Ishikawa (cell line): ENCODE results near the gene MARS1.

ENCODE experiments used
- CEBPB ChIP-seq: IDR thresholded peaks from 2 replicates; pipeline ENCODE4 v1.6.1; 2012
- EGR1 ChIP-seq: IDR thresholded peaks from 2 replicates; pipeline ENCODE4 v1.6.1; 2012
- EP300 ChIP-seq: IDR thresholded peaks from 2 replicates; pipeline ENCODE4 v1.6.1; 2012; ENCODE audit warnings: borderline replicate concordance
- FOXM1 ChIP-seq: IDR thresholded peaks from 2 replicates; pipeline ENCODE4 v1.6.1; 2012; ENCODE audit warnings: low read depth, borderline replicate concordance
- MAX ChIP-seq: IDR thresholded peaks from 2 replicates; pipeline ENCODE4 v1.6.1; 2012
- REST ChIP-seq: IDR thresholded peaks from 2 replicates; pipeline ENCODE4 v1.6.1; 2012; ENCODE audit warnings: low read depth, mild to moderate bottlenecking
- TCF12 ChIP-seq: IDR thresholded peaks from 2 replicates; pipeline ENCODE4 v1.6.1; 2012; ENCODE audit warnings: low read depth
- TEAD4 ChIP-seq: IDR thresholded peaks from 2 replicates; pipeline ENCODE4 v1.6.1; 2012
- YY1 ChIP-seq: IDR thresholded peaks from 2 replicates; pipeline ENCODE4 v1.6.1; 2012; ENCODE audit warnings: low read depth

DNA sequence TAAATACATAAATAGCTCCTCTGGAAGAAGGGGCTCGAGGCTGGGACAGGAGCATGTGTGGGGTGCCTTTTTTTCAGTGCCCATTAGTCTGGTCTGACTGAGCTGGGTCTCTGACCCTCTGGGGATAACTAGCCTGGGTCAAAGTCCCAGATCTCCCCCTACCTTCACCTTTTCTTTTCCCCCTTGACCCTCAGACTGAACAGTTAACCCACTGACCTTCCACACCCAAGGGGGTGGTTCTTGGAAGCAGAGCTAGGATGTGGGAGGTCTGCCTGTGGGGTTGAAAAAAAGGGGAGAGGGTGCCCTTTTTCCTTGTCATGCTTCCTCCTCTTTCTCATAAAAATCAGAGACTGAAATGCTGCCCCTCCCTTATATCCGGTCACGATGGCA is 29.2 kb upstream of the MARS1 start:
- no peak for TF ChIP-seq EGR1
- TF ChIP-seq MAX, result no peak
- TF ChIP-seq TEAD4, result no peak
- TF ChIP-seq CEBPB, result no peak
- no peak for TF ChIP-seq FOXM1
- no peak for TF ChIP-seq TCF12
- no peak for TF ChIP-seq EP300
- TF ChIP-seq REST, result no peak
- TF ChIP-seq YY1, result no peak
